ENCODE measurements around the gene CSK. TPM values are rescaled to one million over a fixed set of nuclear protein-coding genes. Genes with fewer than 3 reads are reported as not detected.

The CSK gene
- total and polyA plus RNA-seq, 2 of the 8 experiments (the other 6 are each of a cell fraction or from before 2014, with no cell fraction given) = 13.7 to 50.2 TPM

- Histone ChIP-seq H3K14ac (ENCODE audit: insufficient read length) (no peak overlapping the region), H3K79me1 (ENCODE audit: low read depth, low read length) (no peaks in the 10 kb centered on the region), H3K9ac (replicated peaks in 1 of 4; ENCODE audit: extremely low read depth in 1 of 4, low read depth in 3 of 4, low read length in 3 of 4) (no peak overlapping the region), H4K91ac (replicated peaks; ENCODE audit: insufficient read length, low read length) (no peak overlapping the region), H3K23me2 (ENCODE audit: low read depth, low read length) (0 out of 2 replicates have a peak, but pooled peaks cover 4% of the 10 kb centered on the region), H3K9me3 (ENCODE audit: insufficient read depth in 2 of 2, low read depth in 1 of 2, low read length in 1 of 2) (no peaks in the 10 kb centered on the region), H4K8ac (ENCODE audit: extremely low read depth, insufficient read depth, low read length) (no peak overlapping the region), H4K5ac (ENCODE audit: insufficient read length, low read depth, low read length) (no peak overlapping the region), H2AFZ (ENCODE audit: low read length) (no peak overlapping the region), H3K27ac (ENCODE audit: low read depth, low read length) (no peak overlapping the region), H3K56ac (replicated peaks; ENCODE audit: insufficient read length, low read depth, low read length) (no peak overlapping the region), H2BK20ac (ENCODE audit: low read length) (no peak overlapping the region), H2BK12ac (ENCODE audit: low read depth, low read length) (no peak overlapping the region), H3K36me3 (ENCODE audit: control insufficient read depth in 2 of 4, insufficient read depth in 4 of 4, low read length in 3 of 4) (no peaks in the 10 kb centered on the region), H4K20me1 (replicated peaks in 1 of 2; ENCODE audit: control insufficient read depth in 1 of 2, insufficient read depth in 2 of 2, low read length in 2 of 2) (peaks cover 0 to 2% of the 10 kb centered on the region in 2 experiments), H3K79me2 (ENCODE audit: control insufficient read depth in 1 of 2, insufficient read depth in 2 of 2, low read length in 2 of 2) (no peaks in the 10 kb centered on the region), H3K4ac (replicated peaks; ENCODE audit: insufficient read length, low read depth, low read length) (no peak overlapping the region), H3K4me2 (ENCODE audit: insufficient read depth in 1 of 2, low read depth in 2 of 2, low read length in 2 of 2) (no peak overlapping the region), H3K18ac (ENCODE audit: extremely low read depth, low read length) (no peak overlapping the region), H2BK5ac (ENCODE audit: low read depth, low read length) (no peak overlapping the region), H3K4me3 (ENCODE audit: extremely low read depth in 1 of 4, insufficient read depth in 2 of 4, low read depth in 3 of 4, low read length in 4 of 4) (no peak overlapping the region), H3K27me3 (replicated peaks in 1 of 4; ENCODE audit: control insufficient read depth in 3 of 4, extremely low read depth in 1 of 4, insufficient read depth in 3 of 4, low read length in 3 of 4) (peaks cover 4 to 47% (median 29%) of the 10 kb centered on the region in 4 experiments), H2AK5ac (ENCODE audit: low read depth, low read length) (no peak overlapping the region), H3K4me1 (replicated peaks in 1 of 4; ENCODE audit: control insufficient read depth in 3 of 4, insufficient read depth in 4 of 4, low read length in 3 of 4) (peaks cover 0 to 14% (median 5%) of the 10 kb centered on the region in 4 experiments; a peak in 4 of 7 replicates), H2BK15ac (ENCODE audit: low read length) (no peak overlapping the region), H2BK120ac (replicated peaks; ENCODE audit: low read depth, low read length) (no peak overlapping the region), H3K23ac (ENCODE audit: insufficient read length) (no peak overlapping the region)
- ChIA-PET CTCF (ENCODE audit: partially characterized antibody) (interaction anchor here (1.1 to 15.7 kb wide), 16 partner anchors 11 to 194 kb away, joined by 3 to 135 read pairs (median 8); partner anchors contain the start of genes CSK and LMAN1L), POLR2A (ENCODE audit: partially characterized antibody) (no interaction called here)
- 84% methylated on average over 7 of the region's 7 CpGs; no CpG with 5 or more reads in 1 of the 2 experiments for WGBS, 2 experiments (ENCODE audit: extremely low coverage in 1 of 2, insufficient coverage in 1 of 2, insufficient read length in 1 of 2, insufficient replicate concordance in 2 of 2, low coverage in 1 of 2, low lambda C conversion rate in 2 of 2, missing lambda C conversion rate in 1 of 2)
- DNase-seq (ENCODE audit: low read depth in 1 of 2, low spot score in 2 of 2) (no peak), FAIRE-seq (no peak)
- no peak for TF ChIP-seq SP2 (IDR thresholded peaks at IDR 0.05; ENCODE audit: low read length)
Observed at GRCh38 chr15:74824976-74825375, 43.1 kb downstream of the CSK start.
